K562 (cell line): ENCODE data around the gene TFCP2. TPM values are rescaled to one million over a fixed set of nuclear protein-coding genes. Genes with fewer than 3 reads are reported as not detected.

ENCODE experiments used
- CHAMP1 ChIP-seq: fragments of 450-650 bp; IDR thresholded peaks from 2 replicates; pipeline ENCODE4 v1.6.1; 2016; ENCODE audit warnings: mild to moderate bottlenecking
- DDX20 ChIP-seq: fragments of 450-650 bp; IDR thresholded peaks from 2 replicates; pipeline ENCODE4 v1.6.1; 2016; ENCODE audit warnings: missing genetic modification characterization, low read depth, mild to moderate bottlenecking, missing compliant biosample characterization, moderate library complexity
- HDAC2 ChIP-seq: fragments of 450-650 bp; IDR thresholded peaks from 2 replicates; pipeline ENCODE4 v1.6.1; 2016; ENCODE audit warnings: mild to moderate bottlenecking
- HNRNPH1 ChIP-seq: fragments of 200-400 bp; formaldehyde crosslinking; optimal IDR thresholded peaks from 2 replicates; pipeline ENCODE3; 2017; ENCODE audit warnings: low read depth, mild to moderate bottlenecking, low read length, moderate library complexity
- ID3 ChIP-seq, 2 experiments: fragments of 250-450 bp in 1 of 2; fragments of 450-650 bp in 1 of 2; sonication (Bioruptor Pico) in 1 of 2; IDR thresholded peaks; 2 replicates each; pipeline versions ENCODE4 v1.6.1 to v1.8.0; 2016 to 2021; ENCODE audit warnings: mild to moderate bottlenecking in 2 of 2, moderate library complexity in 2 of 2, missing compliant biosample characterization in 1 of 2, missing genetic modification characterization in 1 of 2
- LCOR ChIP-seq: sonication (generic); formaldehyde crosslinking; IDR thresholded peaks from 2 replicates; pipeline ENCODE4 v1.8.0; 2022; ENCODE audit warnings: mild to moderate bottlenecking, missing genetic modification reagents
- MCM3 ChIP-seq: fragments of 450-650 bp; IDR thresholded peaks from 2 replicates; pipeline ENCODE4 v1.6.1; 2016
- MIER1 ChIP-seq: fragments of 450-650 bp; IDR thresholded peaks from 2 replicates; pipeline ENCODE4 v1.6.1; 2016; ENCODE audit warnings: antibody characterized with exemption, mild to moderate bottlenecking, low read depth
- NELFE ChIP-seq: IDR thresholded peaks from 2 replicates; pipeline ENCODE4 v1.6.1; 2011; ENCODE audit warnings: mild to moderate bottlenecking; ENCODE audit not compliant: insufficient read depth, insufficient read length
- POLR2AphosphoS5 ChIP-seq: IDR thresholded peaks from 2 replicates; pipeline ENCODE4 v1.6.1; 2011; ENCODE audit warnings: mild to moderate bottlenecking, low read depth, low read length, moderate library complexity; ENCODE audit not compliant: control insufficient read depth, insufficient read depth
- POLR2G ChIP-seq: fragments of 200-400 bp; formaldehyde crosslinking; IDR thresholded peaks from 2 replicates; pipeline ENCODE4 v1.6.1; 2017; ENCODE audit warnings: low read depth, mild to moderate bottlenecking, antibody characterized with exemption, low read length, moderate library complexity
- SFPQ ChIP-seq: fragments of 200-400 bp; formaldehyde crosslinking; IDR thresholded peaks from 2 replicates; pipeline ENCODE4 v1.6.1; 2017; ENCODE audit warnings: mild to moderate bottlenecking, low read depth, low read length, moderate library complexity
- SIN3A ChIP-seq, 2 experiments: fragments of 150-350 bp in 1 of 2; IDR thresholded peaks; 2 replicates each; pipeline ENCODE4 v1.6.1; 2011 to 2016; ENCODE audit warnings: borderline replicate concordance in 2 of 2, low read depth in 2 of 2, low read length in 2 of 2, mild to moderate bottlenecking in 2 of 2, moderate library complexity in 2 of 2; ENCODE audit not compliant: control insufficient read depth in 1 of 2
- SMARCC2 ChIP-seq: fragments of 450-650 bp; IDR thresholded peaks from 2 replicates; pipeline ENCODE4 v1.6.1; 2017; ENCODE audit warnings: antibody characterized with exemption, moderate library complexity, mild to moderate bottlenecking, low read depth
- TFAM ChIP-seq: fragments of 250-450 bp; sonication (Bioruptor Pico); conservative IDR thresholded peaks from 2 replicates; pipeline ENCODE4 v1.5.0; 2021; ENCODE audit warnings: mild to moderate bottlenecking, moderate library complexity
- TGIF2 ChIP-seq: sonication (generic); formaldehyde crosslinking; IDR thresholded peaks from 2 replicates; pipeline ENCODE4 v1.8.1; 2022; ENCODE audit warnings: mild to moderate bottlenecking, missing genetic modification reagents, moderate library complexity
- XRCC3 ChIP-seq: fragments of 450-650 bp; IDR thresholded peaks from 2 replicates; pipeline ENCODE4 v1.6.1; 2017; ENCODE audit warnings: mild to moderate bottlenecking, moderate library complexity
- ZBTB12 ChIP-seq: fragments of 250-450 bp; sonication (Bioruptor Pico); IDR thresholded peaks from 2 replicates; pipeline ENCODE4 v1.4.0; 2020
- ZBTB26 ChIP-seq: fragments of 450-650 bp; formaldehyde crosslinking; IDR thresholded peaks from 2 replicates; pipeline ENCODE4 v1.4.0; 2022; ENCODE audit warnings: missing genetic modification characterization
- ZNF780A ChIP-seq: fragments of 250-450 bp; sonication (Bioruptor Pico); IDR thresholded peaks from 2 replicates; pipeline ENCODE4 v1.5.0; 2021; ENCODE audit warnings: mild to moderate bottlenecking
- polyA plus RNA-seq, 8 experiments: library from polyadenylated mRNA; depleted of rRNA in 4 of 8; stranded (reverse) in 5 of 8; unstranded in 3 of 8; fragments of >200 nt; fragmentation: Nextera tagmentation in 2 of 8; fragmentation: Illumina TruSeq in 1 of 8; extraction: Ambion mirVana in 2 of 8; extraction: Trizol in 1 of 8; gene quantifications; 2 replicates each; pipeline versions ENCODE4 v1.2.1 to v1.2.3, GENCODE V29; 2011 to 2014; ENCODE audit warnings: inconsistent platforms in 1 of 8, missing spikeins in 1 of 8
- total RNA-seq, 7 experiments: library from RNA; depleted of rRNA in 6 of 7; stranded (reverse); fragments of >200 nt in 6 of 7; fragmentation: Illumina TruSeq in 2 of 7; extraction: Trizol in 2 of 7; gene quantifications; 2 replicates each; pipeline versions ENCODE4 v1.2.1 to v1.2.3, GENCODE V29; 2011 to 2021; ENCODE audit warnings: low replicate concordance in 1 of 7

TFCP2 gene
- total and polyA plus RNA-seq, 9 of the 15 experiments (the other 6 are each of a cell fraction or from before 2014, with no cell fraction given): 8.0 to 38.9 (median 19.3) TPM

GRCh38 chr12:51083126-51083833 is 89.7 kb downstream of the TFCP2 start, which contains the start of gene CSRNP2 (continued):
- no peak for TF ChIP-seq CHAMP1
- TF ChIP-seq HDAC2: no peak
- TF ChIP-seq MIER1: no peak
- TF ChIP-seq ZNF780A (CRISPR knock-in tag): no peak
- peak; percentile 74 for TF ChIP-seq NELFE
- no peak for TF ChIP-seq ZBTB26 (CRISPR knock-in tag)
- TF ChIP-seq MCM3: no peak
- peak; percentile 100 for TF ChIP-seq POLR2G
- no peak for TF ChIP-seq ID3 (CRISPR knock-in tag; IDR thresholded peaks at IDR 0.05)
- TF ChIP-seq ID3 (tag; IDR thresholded peaks at IDR 0.05): no peak
- peak; percentile 43 to 78; a peak in 2 of 4 replicates for TF ChIP-seq SIN3A (IDR thresholded peaks at IDR 0.05; ENCODE audit: borderline replicate concordance in 2 of 2, control insufficient read depth in 1 of 2, low read depth in 2 of 2, low read length in 2 of 2)
- no peak for TF ChIP-seq DDX20 (tag)
- TF ChIP-seq TGIF2 (CRISPR knock-in tag): peak; percentile 81; the same call in 1 of the 2 replicates
- peak; percentile 45; the same call in 1 of the 2 replicates for TF ChIP-seq LCOR
- TF ChIP-seq SMARCC2: no peak
- no peak for TF ChIP-seq XRCC3
- TF ChIP-seq HNRNPH1: no peak
- TF ChIP-seq TFAM (CRISPR knock-in tag): no peak
- peak; percentile 92; the same call in 1 of the 2 replicates for TF ChIP-seq POLR2AphosphoS5
- no peak for TF ChIP-seq SFPQ
- 0 out of 2 replicates have a peak, but pooled peaks have one; percentile 23 for TF ChIP-seq ZBTB12 (CRISPR knock-in tag)
